HepG2 (cell line): ENCODE data around the gene ACP5.

Experiments
- FOXK1 ChIP-seq: sonication (generic); formaldehyde crosslinking; IDR thresholded peaks from 2 replicates; pipeline ENCODE4 v1.4.0; 2020; ENCODE audit warnings: low read depth, missing genetic modification reagents, borderline replicate concordance
- NR2F1 ChIP-seq, 2 experiments: fragments of 450-650 bp in 1 of 2; formaldehyde crosslinking in 1 of 2; IDR thresholded peaks; 2 replicates each; pipeline versions ENCODE4 v1.5.0 to v1.6.1; 2016 to 2020; ENCODE audit warnings: mild to moderate bottlenecking in 1 of 2, missing compliant biosample characterization in 1 of 2, missing genetic modification reagents in 1 of 2, moderate library complexity in 1 of 2
- ZNF143 ChIP-seq: sonication (generic); formaldehyde crosslinking; IDR thresholded peaks from 2 replicates; pipeline ENCODE4 v1.4.0; 2020; ENCODE audit warnings: missing genetic modification reagents
- TF ChIP-seq, protein P1 (sequence below): sonication (generic); formaldehyde crosslinking; IDR thresholded peaks from 2 replicates; pipeline ENCODE4; 2020; ENCODE audit warnings: missing genetic modification reagents, mild to moderate bottlenecking, borderline replicate concordance

DNA sequence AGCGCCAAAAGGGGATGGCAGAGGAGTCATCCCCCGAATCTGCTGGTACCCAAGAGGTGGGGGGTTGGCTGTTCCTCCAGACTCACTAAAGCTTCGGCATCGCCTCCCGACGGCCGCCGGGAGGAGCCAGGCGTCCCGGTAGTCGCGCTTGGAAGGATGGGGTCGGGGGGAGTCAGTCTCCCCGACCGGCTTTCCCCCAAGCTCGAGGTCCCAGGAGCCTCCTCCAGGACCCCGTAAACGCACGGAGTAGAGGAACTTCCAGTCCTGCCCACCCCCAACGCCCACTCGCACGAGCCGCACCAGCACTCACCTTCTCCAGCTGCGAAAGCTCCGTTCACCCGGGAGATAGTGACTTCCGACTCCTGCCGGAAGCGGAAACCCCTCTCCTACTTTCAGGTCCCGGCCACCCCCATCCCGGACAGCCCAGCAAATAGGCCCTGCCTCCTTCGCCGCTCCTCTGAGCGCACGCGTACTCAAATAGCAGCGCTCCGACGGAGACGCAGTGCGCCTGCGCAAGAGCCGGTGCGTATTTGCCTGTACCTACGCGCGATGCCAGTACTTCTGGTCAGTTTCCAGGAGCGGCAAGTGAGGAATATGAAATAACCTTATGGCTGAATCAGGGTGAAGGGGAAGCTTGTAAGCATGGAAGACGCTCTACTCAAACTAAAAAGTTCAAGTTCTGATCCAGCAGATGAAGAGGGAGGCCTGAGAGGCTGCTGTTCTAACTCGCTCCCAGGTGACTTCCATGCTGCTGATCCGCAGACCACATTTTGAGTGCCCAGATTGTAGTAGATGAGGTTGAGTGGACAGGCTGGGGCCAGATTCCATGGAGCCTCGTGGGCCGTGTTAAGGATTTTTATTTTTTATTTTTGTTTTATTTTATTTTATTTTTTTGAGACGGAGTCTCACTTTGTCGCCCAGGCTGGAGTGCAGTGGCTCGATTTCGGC, 18.3 kb downstream of the ACP5 start, which contains the start of gene ELOF1:
- TF ChIP-seq FOXK1 (0 out of 2 replicates have a peak, but pooled peaks have one; percentile 3), NR2F1 (CRISPR knock-in tag; IDR thresholded peaks at IDR 0.05) (no peak), ZNF143 (CRISPR knock-in tag) (peak; percentile 36; the same call in 1 of the 2 replicates)
- TF ChIP-seq, protein P1, sequence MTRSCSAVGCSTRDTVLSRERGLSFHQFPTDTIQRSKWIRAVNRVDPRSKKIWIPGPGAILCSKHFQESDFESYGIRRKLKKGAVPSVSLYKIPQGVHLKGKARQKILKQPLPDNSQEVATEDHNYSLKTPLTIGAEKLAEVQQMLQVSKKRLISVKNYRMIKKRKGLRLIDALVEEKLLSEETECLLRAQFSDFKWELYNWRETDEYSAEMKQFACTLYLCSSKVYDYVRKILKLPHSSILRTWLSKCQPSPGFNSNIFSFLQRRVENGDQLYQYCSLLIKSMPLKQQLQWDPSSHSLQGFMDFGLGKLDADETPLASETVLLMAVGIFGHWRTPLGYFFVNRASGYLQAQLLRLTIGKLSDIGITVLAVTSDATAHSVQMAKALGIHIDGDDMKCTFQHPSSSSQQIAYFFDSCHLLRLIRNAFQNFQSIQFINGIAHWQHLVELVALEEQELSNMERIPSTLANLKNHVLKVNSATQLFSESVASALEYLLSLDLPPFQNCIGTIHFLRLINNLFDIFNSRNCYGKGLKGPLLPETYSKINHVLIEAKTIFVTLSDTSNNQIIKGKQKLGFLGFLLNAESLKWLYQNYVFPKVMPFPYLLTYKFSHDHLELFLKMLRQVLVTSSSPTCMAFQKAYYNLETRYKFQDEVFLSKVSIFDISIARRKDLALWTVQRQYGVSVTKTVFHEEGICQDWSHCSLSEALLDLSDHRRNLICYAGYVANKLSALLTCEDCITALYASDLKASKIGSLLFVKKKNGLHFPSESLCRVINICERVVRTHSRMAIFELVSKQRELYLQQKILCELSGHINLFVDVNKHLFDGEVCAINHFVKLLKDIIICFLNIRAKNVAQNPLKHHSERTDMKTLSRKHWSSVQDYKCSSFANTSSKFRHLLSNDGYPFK (CRISPR knock-in tag), result peak; percentile 54; the same call in 1 of the 2 replicates
